H9 (cell line): ENCODE results near the gene PAAF1. TPM values are rescaled to one million over a fixed set of nuclear protein-coding genes. Genes with fewer than 3 reads are reported as not detected.

ENCODE experiments used
- DNase-seq: peaks from one replicate; pipeline ENCODE4 v3.0.0-alpha.2; 2017
- H2AFZ ChIP-seq: one replicate; pipeline ENCODE4 v1.6.1; 2013; ENCODE audit warnings: mild to moderate bottlenecking, low read length, control low read depth, moderate library complexity
- H2AK5ac ChIP-seq: 2 replicates; pipeline ENCODE4 v1.6.1; 2013; ENCODE audit warnings: low read length, control low read depth, mixed read lengths; ENCODE audit not compliant: insufficient read length
- H2BK120ac ChIP-seq: one replicate; pipeline ENCODE4 v1.6.1; 2013; ENCODE audit warnings: low read depth, mild to moderate bottlenecking, low read length, control low read depth, inconsistent platforms; ENCODE audit not compliant: poor library complexity, severe bottlenecking
- H2BK12ac ChIP-seq: 2 replicates; pipeline ENCODE4 v1.6.1; 2013; ENCODE audit warnings: low read length, control low read depth, mixed read lengths, low read depth; ENCODE audit not compliant: insufficient read length
- H2BK15ac ChIP-seq: 2 replicates; pipeline ENCODE4 v1.6.1; 2013; ENCODE audit warnings: low read depth, low read length, control low read depth
- H2BK20ac ChIP-seq: one replicate; pipeline ENCODE4 v1.6.1; 2013; ENCODE audit warnings: low read depth, mild to moderate bottlenecking, low read length, control low read depth, inconsistent platforms; ENCODE audit not compliant: poor library complexity, severe bottlenecking
- H2BK5ac ChIP-seq: 2 replicates; pipeline ENCODE4 v1.6.1; 2013; ENCODE audit warnings: low read length, control low read depth, mixed read lengths; ENCODE audit not compliant: insufficient read length
- H3K14ac ChIP-seq: 2 replicates; pipeline ENCODE4 v1.6.1; 2013; ENCODE audit warnings: low read length, control low read depth; ENCODE audit not compliant: insufficient read depth
- H3K18ac ChIP-seq: 2 replicates; pipeline ENCODE4 v1.6.1; 2013; ENCODE audit warnings: low read depth, mild to moderate bottlenecking, mixed read lengths, low read length, control low read depth; ENCODE audit not compliant: insufficient read length
- H3K23ac ChIP-seq: 2 replicates; pipeline ENCODE4 v1.6.1; 2013; ENCODE audit warnings: low read length, control low read depth, mixed read lengths, low read depth; ENCODE audit not compliant: insufficient read length
- H3K23me2 ChIP-seq: 2 replicates; pipeline ENCODE4 v1.6.1; 2013; ENCODE audit warnings: low read depth, mild to moderate bottlenecking, mixed read lengths, low read length, control low read depth; ENCODE audit not compliant: insufficient read length, poor library complexity, severe bottlenecking
- H3K27ac ChIP-seq: 2 replicates; pipeline ENCODE4 v1.5.1; 2013; ENCODE audit warnings: low read length, control low read depth, mixed read lengths, low read depth; ENCODE audit not compliant: insufficient read length
- H3K27me3 ChIP-seq: 2 replicates; pipeline ENCODE4 v1.6.1; 2013; ENCODE audit warnings: low read length, control low read depth, inconsistent platforms; ENCODE audit not compliant: insufficient read depth
- H3K4ac ChIP-seq: 2 replicates; pipeline ENCODE4 v1.6.1; 2013; ENCODE audit warnings: low read depth, mild to moderate bottlenecking, control low read depth, inconsistent platforms, low read length, moderate library complexity
- H3K4me1 ChIP-seq: 2 replicates; pipeline ENCODE4 v1.6.1; 2013; ENCODE audit warnings: low read length, control low read depth, inconsistent platforms; ENCODE audit not compliant: insufficient read depth
- H3K4me2 ChIP-seq: 2 replicates; pipeline ENCODE4 v1.6.1; 2013; ENCODE audit warnings: low read length, control low read depth, mixed read lengths; ENCODE audit not compliant: insufficient read length, insufficient read depth
- H3K56ac ChIP-seq: 2 replicates; pipeline ENCODE4 v1.6.1; 2013; ENCODE audit warnings: low read depth, mild to moderate bottlenecking, mixed read lengths, low read length, control low read depth; ENCODE audit not compliant: insufficient read length
- H3K79me1 ChIP-seq: 2 replicates; pipeline ENCODE4 v1.6.1; 2013; ENCODE audit warnings: low read depth, mild to moderate bottlenecking, moderate library complexity, low read length, control low read depth, inconsistent platforms; ENCODE audit not compliant: insufficient read depth, poor library complexity, severe bottlenecking
- H3K79me2 ChIP-seq: 2 replicates; pipeline ENCODE4 v1.6.1; 2013; ENCODE audit warnings: low read length, control low read depth, inconsistent platforms; ENCODE audit not compliant: insufficient read depth
- H3K9ac ChIP-seq: 2 replicates; pipeline ENCODE4 v1.6.1; 2013; ENCODE audit warnings: low read length, control low read depth, mixed read lengths; ENCODE audit not compliant: insufficient read length; ENCODE audit errors: extremely low read depth
- H3K9me3 ChIP-seq: one replicate; pipeline ENCODE4 v1.6.1; 2013; ENCODE audit warnings: low read depth, low read length, inconsistent platforms; ENCODE audit not compliant: control insufficient read depth
- H3T11ph ChIP-seq: one replicate; pipeline ENCODE4 v1.6.1; 2013; ENCODE audit warnings: mild to moderate bottlenecking, low read length, control low read depth, inconsistent platforms
- H4K20me1 ChIP-seq: one replicate; pipeline ENCODE4 v1.6.1; 2013; ENCODE audit not compliant: control insufficient read depth, insufficient read length, insufficient read depth
- H4K5ac ChIP-seq: 2 replicates; pipeline ENCODE4 v1.6.1; 2013; ENCODE audit warnings: low read depth, mild to moderate bottlenecking, mixed read lengths, low read length, control low read depth; ENCODE audit not compliant: insufficient read length
- H4K8ac ChIP-seq: replicated peaks from 2 replicates; pipeline ENCODE4 v1.6.1; 2013; ENCODE audit warnings: low read length, control low read depth, mixed read lengths, low read depth; ENCODE audit not compliant: insufficient read length
- H4K91ac ChIP-seq: 2 replicates; pipeline ENCODE4 v1.6.1; 2013; ENCODE audit warnings: low read depth, mild to moderate bottlenecking, moderate library complexity, mixed read lengths, low read length, control low read depth; ENCODE audit not compliant: insufficient read length
- H3K27ac Mint-ChIP-seq, 3 experiments: 2 replicates in 2 of 3; 3 replicates in 1 of 3; pipeline ENCODE4 v1.8.0; 2020 to 2021; ENCODE audit warnings: mixed read lengths in 3 of 3, mild to moderate bottlenecking in 1 of 3, moderate library complexity in 1 of 3
- H3K27me3 Mint-ChIP-seq: 2 replicates; pipeline ENCODE4 v1.8.0; 2021; ENCODE audit warnings: low read depth, mild to moderate bottlenecking, moderate library complexity, mixed read lengths
- H3K36me3 Mint-ChIP-seq, 3 experiments: 2 replicates in 2 of 3; 3 replicates in 1 of 3; pipeline ENCODE4 v1.8.0; 2020 to 2021; ENCODE audit warnings: low read depth in 3 of 3, mixed read lengths in 3 of 3; ENCODE audit not compliant: insufficient read depth in 1 of 3
- H3K4me1 Mint-ChIP-seq, 2 experiments: 2 replicates each; pipeline ENCODE4 v1.8.0; 2020; ENCODE audit warnings: mixed read lengths in 2 of 2
- H3K4me3 Mint-ChIP-seq, 2 experiments: 2 replicates in 1 of 2; 3 replicates in 1 of 2; pipeline ENCODE4 v1.8.0; 2020 to 2021; ENCODE audit warnings: mild to moderate bottlenecking in 2 of 2, mixed read lengths in 2 of 2, moderate library complexity in 1 of 2
- H3K9me3 Mint-ChIP-seq, 2 experiments: 2 replicates in 1 of 2; 3 replicates in 1 of 2; pipeline ENCODE4 v1.8.0; 2020; ENCODE audit warnings: mild to moderate bottlenecking in 2 of 2, mixed read lengths in 2 of 2, moderate library complexity in 1 of 2
- CTCF ChIP-seq: fragments of 200-600 bp; sonication (generic); conservative IDR thresholded peaks from 3 replicates; pipeline ENCODE4 v1.8.0; 2021; ENCODE audit warnings: antibody characterized with exemption, mild to moderate bottlenecking
- WGBS: extraction: QIAGEN DNeasy Blood & Tissue Kit; methylation state at CpG from one replicate; pipeline ENCODE4 v1.1.7; 2013; ENCODE audit warnings: missing lambda C conversion rate, low lambda C conversion rate, mixed read lengths; ENCODE audit not compliant: insufficient read length; ENCODE audit errors: extremely low coverage; 5-methylcytosine and 5-hydroxymethylcytosine counted together
- total RNA-seq: library from RNA; stranded (reverse); gene quantifications from 2 replicates; pipeline ENCODE4 v1.2.1, GENCODE V29; 2021

The PAAF1 gene
- total RNA-seq, 1 experiment from 2014 or later = 24.3 TPM

GRCh38 chr11:73980001-73980961, 103.5 kb downstream of the PAAF1 start:
- H2BK5ac ChIP-seq = no peak overlapping the region
- no peak overlapping the region for H3K18ac ChIP-seq
- H3K23ac ChIP-seq = no peak overlapping the region
- H2BK15ac ChIP-seq = no peak overlapping the region
- no peak overlapping the region for H2BK12ac ChIP-seq
- H3K27me3 ChIP-seq = no peaks in the 10 kb centered on the region
- H2BK120ac ChIP-seq = no peak overlapping the region
- H2AK5ac ChIP-seq = no peak overlapping the region
- no peak overlapping the region for H2AFZ ChIP-seq
- no peak overlapping the region for H4K8ac ChIP-seq
- H4K91ac ChIP-seq = no peak overlapping the region
- Mint-ChIP-seq H3K4me1 (peaks cover 31 to 41% of the 10 kb centered on the region in 2 experiments), H3K4me3 (peak overlapping the region in 1 of 2 experiments; percentile 97; a peak in 2 of 5 replicates), H3K27me3 (peaks cover 22% of the 10 kb centered on the region), H3K9me3 (no peaks in the 10 kb centered on the region; a peak in 1 of 5 replicates), H3K27ac (peak overlapping the region in 2 of 3 experiments; percentile 44 to 69; a peak in 4 of 7 replicates), H3K36me3 (peaks cover 45 to 62% (median 62%) of the 10 kb centered on the region in 3 experiments; a peak in 6 of 7 replicates)
- no peak overlapping the region for H3K4ac ChIP-seq
- H3K14ac ChIP-seq = no peak overlapping the region
- no peaks in the 10 kb centered on the region for H4K20me1 ChIP-seq
- DNase-seq = peak; percentile 56
- H2BK20ac ChIP-seq = no peak overlapping the region
- no peak overlapping the region for H3T11ph ChIP-seq
- no CpG with 5 or more reads among the region's 6 CpGs for WGBS
- no peaks in the 10 kb centered on the region for H3K9me3 ChIP-seq
- H3K79me2 ChIP-seq = 0 out of 2 replicates have a peak, but pooled peaks cover 2% of the 10 kb centered on the region
- no peak overlapping the region for H3K4me2 ChIP-seq
- no peak overlapping the region for H3K27ac ChIP-seq
- TF ChIP-seq CTCF = no peak
- no peak overlapping the region for H3K56ac ChIP-seq
- H4K5ac ChIP-seq = no peak overlapping the region
- no peak overlapping the region for H3K9ac ChIP-seq
- no peaks in the 10 kb centered on the region for H3K79me1 ChIP-seq
- no peaks in the 10 kb centered on the region; the same call in 1 of the 2 replicates for H3K4me1 ChIP-seq
- peaks cover 11% of the 10 kb centered on the region for H3K23me2 ChIP-seq

Other genes starting within 250 kb of the PAAF1 start
- 34.0 and 37.1 TPM in 2 replicates for gene PLEKHB1, start 230.4 kb upstream of the PAAF1 start, total RNA-seq
- 72.8 and 74.4 TPM in 2 replicates for gene RAB6A, start 115.9 kb upstream of the PAAF1 start, total RNA-seq
- 35.7 and 36.4 TPM in 2 replicates for gene MRPL48, start 89.1 kb upstream of the PAAF1 start, total RNA-seq
- gene COA4, start 153 bp upstream of the PAAF1 start, total RNA-seq = 115 and 116 TPM in 2 replicates
- not detected in 2 replicates for gene DNAJB13, start 74.0 kb downstream of the PAAF1 start, total RNA-seq
- 58.3 and 62.1 TPM in 2 replicates for gene UCP2, start 105.8 kb downstream of the PAAF1 start, total RNA-seq
- 0.77 and 0.85 TPM in 2 replicates for gene UCP3, start 132.1 kb downstream of the PAAF1 start, total RNA-seq